B cell (primary cell): ENCODE data around the gene MAML2. TPM values are rescaled to one million over a fixed set of nuclear protein-coding genes. Genes with fewer than 3 reads are reported as not detected.

Experiments used
- ATAC-seq: fragments of 200-7000 bp; cut with Tn5 transposase; one replicate; pipeline ENCODE4 v1.10.0; 2021; ENCODE audit warnings: low read depth, mild to moderate bottlenecking, moderate number of reproducible peaks, moderate library complexity
- CTCF ChIA-PET: fragments of 350-600 bp; sonication (Branson Sonifier 250); formaldehyde crosslinking; loops from one replicate; lab custom pipeline; 2021; ENCODE audit warnings: antibody characterized with exemption, inconsistent platforms; lab: Charles Lee
- POLR2A ChIA-PET: fragments of 350-600 bp; sonication (Branson Sonifier 250); formaldehyde crosslinking; loops from one replicate; lab custom pipeline; 2021; ENCODE audit warnings: antibody characterized with exemption; lab: Charles Lee
- DNase-seq: peaks from one replicate; pipeline ENCODE4 v3.0.0; 2013
- H2AFZ ChIP-seq: 2 replicates; pipeline ENCODE4 v1.6.1; 2012; ENCODE audit warnings: mild to moderate bottlenecking, low read depth, low read length; ENCODE audit not compliant: insufficient read depth, poor library complexity, severe bottlenecking
- H3K27ac ChIP-seq, 2 donors: 1 replicate in 1 of 2; 2 replicates in 1 of 2; pipeline ENCODE4 v1.5.1; 2012 to 2013; ENCODE audit warnings: low read length in 2 of 2, mild to moderate bottlenecking in 2 of 2, moderate library complexity in 1 of 2
- H3K27me3 ChIP-seq, 4 experiments: fragments of 200-600 bp in 1 of 4; sonication (generic) in 1 of 4; replicated peaks in 1 of 4; 1 replicate in 2 of 4; 2 replicates in 2 of 4; pipeline versions ENCODE4 v1.6.1 to v1.7.0; 2013 to 2016; ENCODE audit warnings: low read length in 3 of 4, mild to moderate bottlenecking in 2 of 4, mixed read lengths in 1 of 4, moderate library complexity in 1 of 4; ENCODE audit not compliant: insufficient read depth in 4 of 4, control insufficient read depth in 3 of 4; ENCODE audit errors: control extremely low read depth in 1 of 4
- H3K36me3 ChIP-seq, 2 experiments: replicated peaks in 1 of 2; 1 replicate in 1 of 2; 2 replicates in 1 of 2; pipeline versions ENCODE4 v1.6.1 to v1.7.1; 2013; ENCODE audit warnings: low read length in 1 of 2; ENCODE audit not compliant: insufficient read depth in 2 of 2, control insufficient read depth in 1 of 2; ENCODE audit errors: control extremely low read depth in 1 of 2, extremely low read depth in 1 of 2
- H3K4me1 ChIP-seq, 2 donors: fragments of 200-600 bp in 1 of 2; sonication (generic) in 1 of 2; 1 replicate in 1 of 2; 2 replicates in 1 of 2; pipeline versions ENCODE4 v1.5.1 to v1.6.1; 2013 to 2017; ENCODE audit warnings: low read length in 2 of 2; ENCODE audit not compliant: control insufficient read depth in 2 of 2, insufficient read depth in 2 of 2
- H3K4me2 ChIP-seq: replicated peaks from 2 replicates; pipeline ENCODE3; 2012; ENCODE audit warnings: mild to moderate bottlenecking, low read depth, low read length; ENCODE audit not compliant: poor library complexity, severe bottlenecking
- H3K4me3 ChIP-seq, 5 experiments: fragments of 200-600 bp in 1 of 5; sonication (generic) in 1 of 5; 1 replicate in 3 of 5; 2 replicates in 2 of 5; pipeline versions ENCODE4 v1.5.1 to v1.7.0; 2011 to 2016; ENCODE audit warnings: low read length in 4 of 5, mild to moderate bottlenecking in 4 of 5, low read depth in 2 of 5, control low read depth in 1 of 5, moderate library complexity in 1 of 5; ENCODE audit not compliant: insufficient read depth in 1 of 5; ENCODE audit errors: control extremely low read depth in 1 of 5, extremely low read depth in 1 of 5
- H3K79me2 ChIP-seq: fragments of 200-600 bp; sonication (generic); one replicate; pipeline ENCODE4 v1.6.0; 2016; ENCODE audit warnings: low read length; ENCODE audit not compliant: control insufficient read depth, insufficient read depth
- H3K9ac ChIP-seq: fragments of 200-600 bp; sonication (generic); 2 replicates; pipeline ENCODE4 v1.6.1; 2017; ENCODE audit warnings: mild to moderate bottlenecking, low read length, moderate library complexity
- H3K9me3 ChIP-seq, 3 donors: one replicate each; pipeline versions ENCODE4 v1.6.1 to v1.7.1; 2013; ENCODE audit warnings: low read length in 2 of 3; ENCODE audit not compliant: control insufficient read depth in 2 of 3, insufficient read depth in 1 of 3; ENCODE audit errors: control extremely low read depth in 1 of 3
- H4K20me1 ChIP-seq: 2 replicates; pipeline ENCODE4 v1.6.0; 2012; ENCODE audit warnings: mild to moderate bottlenecking, low read length; ENCODE audit not compliant: insufficient read depth, control insufficient read depth, poor library complexity, severe bottlenecking
- H3K27ac Mint-ChIP-seq: one replicate; pipeline ENCODE4 v1.8.0; 2021; ENCODE audit warnings: mixed read lengths
- H3K27me3 Mint-ChIP-seq: one replicate; pipeline ENCODE4 v1.8.0; 2021; ENCODE audit warnings: mixed read lengths
- H3K4me1 Mint-ChIP-seq: one replicate; pipeline ENCODE4 v1.8.0; 2021; ENCODE audit warnings: mixed read lengths
- H3K4me3 Mint-ChIP-seq: one replicate; pipeline ENCODE4 v1.8.0; 2021; ENCODE audit warnings: mixed read lengths
- H3K9me3 Mint-ChIP-seq: one replicate; pipeline ENCODE4 v1.8.0; 2022; ENCODE audit warnings: mixed read lengths; ENCODE audit not compliant: insufficient read depth
- CTCF ChIP-seq: fragments of 200-600 bp; IDR thresholded peaks from one replicate; pipeline ENCODE4 v1.8.0; 2022; ENCODE audit warnings: antibody characterized with exemption, mild to moderate bottlenecking
- EZH2 ChIP-seq: IDR thresholded peaks from 2 replicates; pipeline ENCODE4 v1.6.1; 2012; ENCODE audit warnings: borderline replicate concordance, low read depth, mild to moderate bottlenecking, moderate library complexity, low read length; ENCODE audit not compliant: insufficient read depth, poor library complexity, severe bottlenecking
- WGBS: methylation state at CpG from one replicate; pipeline ENCODE4 v1.1.5; 2013; ENCODE audit warnings: missing lambda C conversion rate; ENCODE audit not compliant: insufficient coverage; 5-methylcytosine and 5-hydroxymethylcytosine counted together
- intact Hi-C: fragments of 100-400 bp; cut with micrococcal nuclease; formaldehyde crosslinking; loops from one replicate; pipeline ENCODE4 v1.10.0; 2022
- polyA plus RNA-seq: library from polyadenylated mRNA; depleted of rRNA; stranded (reverse); fragments of >200 nt; gene quantifications from 2 replicates; pipeline ENCODE4 v1.2.3, GENCODE V29; 2012
- total RNA-seq, 2 donors: library from RNA; stranded (reverse); fragments of 120-200 nt in 1 of 2; gene quantifications; 1 replicate in 1 of 2; 2 replicates in 1 of 2; pipeline versions ENCODE4 v1.2.3 to v1.2.4, GENCODE V29; 2013 to 2022

The MAML2 gene
- total and polyA plus RNA-seq, 2 donors (not counting 1 experiment from before 2014, with no cell fraction given), result 10.7 to 26.4 TPM

- H3K27ac Mint-ChIP-seq, result no peak overlapping the region
- 100% methylated on average over 1 of the region's 6 CpGs for WGBS
- no peak for ATAC-seq
These were observed 180.0 kb downstream of the MAML2 start for GRCh38 chr11:96162816-96163499.

More at GRCh38 chr11:96162816-96163499, 180.0 kb downstream of the MAML2 start:
- Histone ChIP-seq H3K79me2 (no peaks in the 10 kb centered on the region), H4K20me1 (no peaks in the 10 kb centered on the region), H3K9ac (no peak overlapping the region), H2AFZ (no peak overlapping the region), H3K36me3 (no peaks in the 10 kb centered on the region), H3K4me1 (no peaks in the 10 kb centered on the region), H3K9me3 (no peaks in the 10 kb centered on the region), H3K4me2 (no peak overlapping the region), H3K4me3 (no peak overlapping the region), H3K27ac (no peak overlapping the region), H3K27me3 (no peaks in the 10 kb centered on the region)
- Mint-ChIP-seq H3K9me3 (no peaks in the 10 kb centered on the region), H3K4me1 (peaks cover 13% of the 10 kb centered on the region), H3K4me3 (no peak overlapping the region), H3K27me3 (no peaks in the 10 kb centered on the region)
- DNase-seq, result no peak
- ChIA-PET POLR2A (no interaction called here), CTCF (interaction anchor here (0.7 to 1.7 kb wide), 3 partner anchors 179 to 180 kb away, joined by 4 to 8 read pairs (median 5); partner anchors contain the start of gene MAML2)
- no peak for TF ChIP-seq CTCF
- no peak for TF ChIP-seq EZH2
- intact Hi-C loops, result no loop called here
